HL-60/S4 (cell line): ENCODE measurements around the gene TMEM131L.
"Not testable (repeated sequence)": the region's sequence is repeated elsewhere in the genome, so short reads cannot be mapped to it uniquely, and the experiment has no call there.

ENCODE experiments used
- in situ Hi-C: fragments of 300-500 bp; cut with MboI; formaldehyde crosslinking; loops from 2 replicates; pipeline ENCODE4 v1.14.3; 2022; ENCODE audit warnings: low sequenced_read_pairs

The TMEM131L gene

GRCh38 chr4:153466081-153466948 is at the start of gene TMEM131L:
TSS of gene TMEM131L (plus strand) at chr4:153466360. CDS start at chr4:153466398, 38 bp downstream.
- in situ Hi-C loops: no loop called here

GRCh38 chr4:153416456-153416855 is 49.7 kb upstream of the TMEM131L start:
- in situ Hi-C loops: not testable (repeated sequence)

- in situ Hi-C loops: no loop called here
These were observed 48.0 kb upstream of the TMEM131L start for GRCh38 chr4:153418121-153418520.

- in situ Hi-C loops: no loop called here
These were observed 47.6 kb upstream of the TMEM131L start for GRCh38 chr4:153418558-153418957.

- in situ Hi-C loops: no loop called here
These were observed 47.1 kb upstream of the TMEM131L start for GRCh38 chr4:153419029-153419428.

GRCh38 chr4:153419673-153420278 is 46.4 kb upstream of the TMEM131L start:
- in situ Hi-C loops: no loop called here

GRCh38 chr4:153420361-153420760 is 45.8 kb upstream of the TMEM131L start:
- in situ Hi-C loops: no loop called here

- in situ Hi-C loops: no loop called here
These were observed 44.2 kb upstream of the TMEM131L start for GRCh38 chr4:153421941-153422340.

GRCh38 chr4:153426207-153426885 is 39.8 kb upstream of the TMEM131L start:
- in situ Hi-C loops: no loop called here

GRCh38 chr4:153427363-153428071 is 38.6 kb upstream of the TMEM131L start:
- in situ Hi-C loops: no loop called here

- in situ Hi-C loops: no loop called here
These were observed 37.2 kb upstream of the TMEM131L start for GRCh38 chr4:153428941-153429475.

GRCh38 chr4:153432965-153433753 is 33.0 kb upstream of the TMEM131L start:
- in situ Hi-C loops: loop anchor here (10.0 kb wide), 1 partner anchor 142 kb away; no protein-coding TSS in a partner anchor

GRCh38 chr4:153433754-153434105 is 32.4 kb upstream of the TMEM131L start:
- in situ Hi-C loops: loop anchor here (10.0 kb wide), 1 partner anchor 141 kb away; no protein-coding TSS in a partner anchor

GRCh38 chr4:153434190-153434589 is 32.0 kb upstream of the TMEM131L start:
- in situ Hi-C loops: loop anchor here (10.0 kb wide), 1 partner anchor 141 kb away; no protein-coding TSS in a partner anchor

- in situ Hi-C loops: loop anchor here (10.0 kb wide), 1 partner anchor 136 kb away; no protein-coding TSS in a partner anchor
These were observed 27.0 kb upstream of the TMEM131L start for GRCh38 chr4:153438916-153439756.

GRCh38 chr4:153439831-153440230 is 26.3 kb upstream of the TMEM131L start:
- in situ Hi-C loops: loop anchor here (10.0 kb wide), 1 partner anchor 135 kb away; no protein-coding TSS in a partner anchor

- in situ Hi-C loops: no loop called here
These were observed 25.7 kb upstream of the TMEM131L start for GRCh38 chr4:153440475-153440874.

- in situ Hi-C loops: no loop called here
These were observed 18.8 kb upstream of the TMEM131L start for GRCh38 chr4:153447175-153447905.
